HG02870 (cell line): Measurements from ENCODE around the gene PHF20.
"Not testable (repeated sequence)": the region's sequence is repeated elsewhere in the genome, so short reads cannot be mapped to it uniquely, and the experiment has no call there.

Source experiments
- ATAC-seq: cut with Tn5 transposase; IDR thresholded peaks from one replicate; pipeline ENCODE4 v1.9.1; 2021; ENCODE audit warnings: mild to moderate bottlenecking, moderate library complexity; ENCODE audit not compliant: unreplicated experiment

PHF20 gene

DNA sequence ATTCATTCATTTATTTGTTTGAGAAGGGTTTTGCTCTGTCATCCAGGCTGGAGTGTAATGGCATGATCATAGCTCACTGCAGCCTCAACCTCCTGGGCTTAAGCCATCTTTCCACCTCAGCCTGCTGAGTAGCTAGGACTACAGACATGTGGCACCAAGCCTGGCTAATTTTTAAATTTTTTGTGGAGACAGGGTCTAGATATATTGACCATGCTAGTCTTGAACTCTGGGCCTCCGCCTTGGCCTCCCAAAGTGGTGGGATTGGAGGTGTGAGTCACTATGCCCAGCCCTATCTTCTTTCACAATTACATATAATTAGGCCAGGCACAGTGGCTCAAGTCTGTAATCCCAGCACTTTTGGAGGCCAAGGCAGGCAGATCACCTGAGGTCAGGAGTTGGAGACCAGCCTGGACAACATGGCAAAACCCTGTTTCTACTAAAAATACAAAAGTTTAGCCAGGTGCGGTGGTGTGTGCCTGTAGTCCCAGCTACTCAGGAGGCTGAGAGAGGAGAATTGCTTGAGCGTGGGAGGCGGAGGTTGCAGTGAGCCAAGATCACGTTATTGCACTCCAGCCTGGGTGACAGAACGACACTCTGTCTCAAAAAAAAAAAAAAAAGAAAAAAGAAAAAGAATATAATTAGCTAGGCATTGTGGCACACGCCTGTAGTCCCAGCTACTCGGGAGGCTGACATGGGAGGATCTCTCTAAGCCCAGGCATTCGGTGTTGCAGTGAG, 110.8 kb downstream of the PHF20 start:
- not testable (repeated sequence) for ATAC-seq

DNA sequence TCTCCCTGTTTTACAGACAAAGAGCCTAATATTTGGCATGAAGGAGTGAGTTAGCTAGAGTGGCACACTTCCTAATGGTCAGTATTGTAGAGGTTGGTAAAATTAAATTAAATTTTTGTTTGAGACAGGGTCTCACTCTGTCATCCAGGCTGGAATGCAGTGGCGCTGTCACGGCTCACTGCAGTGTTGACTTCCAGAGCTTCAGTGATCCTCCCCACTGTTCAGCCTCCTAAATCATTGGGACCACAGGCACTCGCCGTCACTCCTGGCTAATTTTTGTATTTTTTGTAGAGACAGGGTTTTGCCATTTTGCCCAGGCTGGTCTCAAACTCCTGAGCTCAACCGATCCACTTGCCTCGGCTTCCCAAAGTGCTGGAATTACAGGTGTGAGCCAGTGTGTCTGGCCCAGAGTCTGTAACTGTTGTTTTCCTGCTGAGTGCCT, 111.5 kb downstream of the PHF20 start:
- no peak for ATAC-seq

DNA sequence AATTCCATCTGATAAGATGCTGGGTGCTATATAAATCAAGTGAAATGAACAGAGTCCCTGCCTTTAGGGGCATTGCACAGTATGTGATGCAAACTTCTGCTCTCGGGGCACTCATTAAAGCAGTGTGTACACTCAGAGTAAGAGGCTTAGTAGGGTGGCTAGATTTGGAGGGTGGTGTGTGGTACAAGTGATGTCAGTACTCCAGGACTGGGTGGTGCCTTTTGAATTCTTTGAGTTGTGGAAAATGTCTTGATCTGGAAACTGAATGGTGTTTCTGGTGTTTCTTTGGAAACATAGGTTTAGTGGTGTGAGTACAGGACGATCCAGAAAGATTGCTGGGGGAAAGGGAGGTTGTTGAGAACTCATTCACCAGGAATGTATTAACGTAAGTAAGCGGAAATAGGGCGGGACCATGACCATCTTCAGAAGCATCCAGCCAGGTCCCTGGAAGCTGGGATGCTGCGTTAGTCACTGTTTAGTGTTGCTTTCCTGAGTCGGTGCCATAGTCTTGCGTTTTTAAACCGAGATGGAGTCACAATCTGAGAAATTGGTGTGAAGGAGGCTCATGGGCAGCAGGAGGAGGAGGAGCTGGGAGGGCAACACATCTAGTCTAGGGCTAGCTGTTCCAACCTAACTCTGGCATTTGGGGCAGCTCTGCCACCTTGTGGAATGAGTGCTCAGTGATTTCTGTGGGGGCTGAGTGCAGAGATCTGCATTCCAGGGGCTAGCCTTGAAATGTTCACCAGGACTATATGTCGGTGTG, 112.1 kb downstream of the PHF20 start:
- ATAC-seq = no peak

DNA sequence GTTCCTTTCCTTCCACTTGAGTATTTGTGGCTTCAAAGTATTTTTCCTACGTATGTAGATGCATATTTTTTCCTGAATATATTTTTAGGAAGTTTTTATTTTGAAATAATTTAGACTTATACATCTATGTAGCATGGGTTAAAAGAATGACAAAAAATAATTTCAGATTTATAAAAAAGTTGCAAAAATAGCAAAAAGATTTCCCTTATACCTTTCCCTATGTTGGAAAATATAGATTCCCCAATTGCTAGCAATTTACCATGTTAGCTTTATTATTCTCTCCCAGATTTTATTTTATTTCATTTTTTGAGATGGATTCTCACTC, 112.7 kb downstream of the PHF20 start:
- ATAC-seq = no peak

GRCh38 chr20:35885212-35885611, 113.4 kb downstream of the PHF20 start:
- no peak for ATAC-seq

- ATAC-seq = no peak
These were observed 114.7 kb downstream of the PHF20 start for GRCh38 chr20:35886537-35886936.

- ATAC-seq = no peak
These were observed 115.7 kb downstream of the PHF20 start for GRCh38 chr20:35887393-35888064.

GRCh38 chr20:35888657-35889056, 116.8 kb downstream of the PHF20 start:
- no peak for ATAC-seq

- ATAC-seq = no peak
These were observed 119.6 kb downstream of the PHF20 start for GRCh38 chr20:35891375-35891774.

DNA sequence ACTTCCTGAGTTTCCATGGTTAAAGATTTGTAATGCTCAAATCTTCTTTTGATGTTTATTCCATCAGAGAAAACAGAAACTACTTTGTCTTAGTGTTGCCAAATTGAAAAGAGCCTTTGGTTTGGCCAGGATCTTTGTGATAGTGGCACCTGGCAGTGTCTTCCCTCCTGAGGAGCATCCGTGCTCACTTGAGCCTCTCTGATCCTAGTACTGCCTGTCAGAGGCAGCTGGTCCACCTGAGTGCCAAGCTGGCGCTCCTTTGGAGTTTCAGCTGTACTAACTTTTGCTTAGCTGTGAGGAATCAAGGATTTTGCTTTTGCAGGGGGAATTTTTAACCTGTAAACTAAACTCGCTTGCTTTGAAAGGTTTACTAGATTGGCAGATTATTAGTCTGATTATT, 121.1 kb downstream of the PHF20 start:
- ATAC-seq = no peak

DNA sequence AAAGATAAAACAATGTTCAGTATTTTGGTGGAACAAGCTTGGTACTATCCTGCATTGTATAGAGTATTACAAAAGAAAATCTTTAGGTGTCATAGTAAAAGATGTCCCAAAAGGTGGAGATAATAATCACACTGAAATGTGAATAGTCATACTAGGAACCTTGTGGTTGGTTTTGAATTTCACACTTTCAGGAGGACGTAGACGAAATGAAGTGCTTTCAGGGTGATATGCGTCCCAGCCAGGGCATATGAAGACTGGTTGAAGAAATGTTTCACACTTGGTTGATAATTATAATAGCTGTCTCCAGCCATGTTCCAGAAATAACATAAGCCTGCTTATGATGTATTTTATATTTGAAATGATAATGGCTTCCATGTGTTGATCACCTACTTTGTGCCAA, 122.1 kb downstream of the PHF20 start:
- ATAC-seq = peak; percentile 88

- not testable (repeated sequence) for ATAC-seq
These were observed 123.7 kb downstream of the PHF20 start for GRCh38 chr20:35895516-35895915.

DNA sequence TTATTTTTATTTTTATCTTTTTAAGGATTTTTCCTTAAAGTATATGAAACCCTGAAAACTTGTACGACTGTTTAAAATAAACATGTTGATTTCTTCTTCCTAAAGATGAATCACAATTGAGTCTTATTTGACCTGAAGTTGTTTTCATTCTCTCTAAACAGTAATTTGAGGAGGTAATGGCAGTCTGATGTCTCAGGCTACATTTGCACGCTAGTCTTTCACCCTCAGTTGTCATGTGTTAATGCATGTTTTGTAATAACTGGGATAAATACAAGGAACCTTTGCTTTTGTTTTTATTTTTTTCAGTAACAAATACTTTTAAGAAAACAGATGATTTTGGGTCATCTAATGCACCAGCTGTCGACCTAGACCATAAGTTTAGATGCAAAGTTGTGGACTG, 127.2 kb downstream of the PHF20 start:
- no peak for ATAC-seq

- ATAC-seq = not testable (repeated sequence)
These were observed 129.4 kb downstream of the PHF20 start for GRCh38 chr20:35901230-35901629.

DNA sequence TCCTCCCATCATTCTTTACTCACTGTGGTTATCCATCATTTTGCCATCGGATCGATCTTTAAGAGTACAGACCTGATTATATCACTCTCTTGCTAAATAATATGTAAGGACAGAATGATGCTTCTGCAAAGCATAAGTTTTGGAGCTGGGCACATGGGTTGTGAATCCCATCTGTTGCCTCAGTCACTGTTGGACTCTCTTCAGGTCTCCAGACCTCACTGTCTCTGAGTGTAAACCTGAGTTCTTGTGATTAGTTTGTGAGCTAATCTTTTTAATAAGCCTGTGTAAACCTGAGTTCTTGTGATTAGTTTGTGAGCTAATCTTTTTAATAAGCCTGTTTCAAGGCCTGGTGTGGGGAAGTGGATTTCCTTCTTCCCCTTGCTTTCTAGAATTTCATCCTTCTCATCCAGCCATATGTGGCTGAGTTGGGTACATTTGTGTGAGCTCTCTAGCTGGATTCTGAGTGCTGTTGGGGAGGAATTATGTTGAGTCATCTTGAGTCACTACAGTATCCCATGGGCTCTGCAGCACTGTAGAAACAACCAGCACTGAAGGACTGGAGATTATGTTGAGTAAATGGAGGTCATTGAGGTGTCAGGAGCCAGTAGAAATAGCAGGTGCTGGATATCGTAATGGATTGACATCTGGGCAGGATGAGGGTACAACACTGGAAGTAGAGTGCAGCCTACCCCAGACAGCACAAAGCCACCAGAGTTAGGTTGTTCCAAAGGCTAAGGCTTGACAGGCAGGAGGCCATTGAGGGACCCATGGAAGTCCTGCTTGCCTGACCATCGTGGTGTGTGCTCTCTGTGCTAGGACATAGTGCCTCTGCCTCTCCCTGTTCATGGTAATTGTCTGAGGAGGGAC, 130.1 kb downstream of the PHF20 start:
- ATAC-seq = no peak

DNA sequence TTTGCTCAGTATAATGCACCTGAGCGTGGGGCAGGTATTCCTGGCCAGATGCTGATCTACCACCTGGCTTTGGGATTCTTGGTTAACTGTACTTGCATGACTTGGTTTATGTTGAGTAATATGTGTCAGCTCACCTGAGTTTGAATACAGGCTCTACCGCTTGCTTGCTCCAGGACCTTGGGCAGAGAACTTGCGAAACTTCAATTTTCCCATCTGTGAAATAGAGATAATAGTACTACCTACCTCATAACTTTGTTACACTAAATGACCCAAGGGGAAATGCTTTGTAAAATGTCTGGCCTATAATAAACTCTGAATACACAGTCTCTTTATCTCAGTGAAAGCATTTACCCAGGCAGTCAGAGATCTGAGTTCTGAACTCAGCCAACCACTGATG, 130.7 kb downstream of the PHF20 start:
- ATAC-seq = no peak

- ATAC-seq = no peak
These were observed 132.0 kb downstream of the PHF20 start for GRCh38 chr20:35903843-35904242.

DNA sequence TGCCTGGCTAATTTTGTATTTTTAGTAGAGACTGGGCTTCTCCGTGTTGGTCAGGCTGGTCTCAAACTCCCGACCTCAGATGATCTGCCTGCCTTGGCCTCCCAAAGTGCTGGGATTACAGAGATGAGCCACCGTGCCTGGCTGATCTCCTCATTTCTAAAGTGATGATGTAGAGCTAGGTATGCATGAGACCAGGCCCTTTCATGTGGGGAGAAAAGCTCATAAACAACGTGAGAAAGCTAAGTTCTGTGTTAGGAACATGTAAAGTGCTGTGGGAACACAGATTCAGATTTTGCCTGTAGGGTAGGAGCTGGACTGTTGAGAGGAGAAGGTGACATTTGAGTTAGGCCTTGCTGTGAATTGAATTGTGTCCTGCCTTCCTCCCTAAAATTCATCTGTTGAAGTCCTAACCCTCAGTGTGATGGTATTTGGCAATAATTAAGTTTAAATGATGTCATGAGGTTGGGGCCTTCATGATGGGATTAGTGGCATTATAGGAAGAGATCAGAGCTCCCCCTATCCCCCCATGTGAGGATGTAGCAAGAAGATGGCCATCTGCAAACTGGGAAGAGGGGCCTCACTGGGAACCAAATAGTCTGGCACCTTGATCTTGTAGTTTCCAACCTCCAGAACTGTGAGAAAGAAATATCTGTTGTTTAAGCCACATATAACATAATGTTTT, 133.3 kb downstream of the PHF20 start:
- ATAC-seq = no peak

- ATAC-seq = no peak
These were observed 135.3 kb downstream of the PHF20 start for GRCh38 chr20:35907017-35907701.

- no peak for ATAC-seq
These were observed 136.2 kb downstream of the PHF20 start for GRCh38 chr20:35908007-35908406.
